Measurements from ENCODE around the gene FBXO2.

FBXO2 gene

GRCh38 chr1:11681071-11681771 lies 27.0 kb upstream of the FBXO2 start, which contains the start of gene MAD2L2:
MAD2L2 (minus strand) TSS chr1:11681148; CDS start chr1:11680601, 547 bp downstream.
- TF ChIP-seq, protein P1, sequence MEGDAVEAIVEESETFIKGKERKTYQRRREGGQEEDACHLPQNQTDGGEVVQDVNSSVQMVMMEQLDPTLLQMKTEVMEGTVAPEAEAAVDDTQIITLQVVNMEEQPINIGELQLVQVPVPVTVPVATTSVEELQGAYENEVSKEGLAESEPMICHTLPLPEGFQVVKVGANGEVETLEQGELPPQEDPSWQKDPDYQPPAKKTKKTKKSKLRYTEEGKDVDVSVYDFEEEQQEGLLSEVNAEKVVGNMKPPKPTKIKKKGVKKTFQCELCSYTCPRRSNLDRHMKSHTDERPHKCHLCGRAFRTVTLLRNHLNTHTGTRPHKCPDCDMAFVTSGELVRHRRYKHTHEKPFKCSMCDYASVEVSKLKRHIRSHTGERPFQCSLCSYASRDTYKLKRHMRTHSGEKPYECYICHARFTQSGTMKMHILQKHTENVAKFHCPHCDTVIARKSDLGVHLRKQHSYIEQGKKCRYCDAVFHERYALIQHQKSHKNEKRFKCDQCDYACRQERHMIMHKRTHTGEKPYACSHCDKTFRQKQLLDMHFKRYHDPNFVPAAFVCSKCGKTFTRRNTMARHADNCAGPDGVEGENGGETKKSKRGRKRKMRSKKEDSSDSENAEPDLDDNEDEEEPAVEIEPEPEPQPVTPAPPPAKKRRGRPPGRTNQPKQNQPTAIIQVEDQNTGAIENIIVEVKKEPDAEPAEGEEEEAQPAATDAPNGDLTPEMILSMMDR (IDR thresholded peaks at IDR 0.05; ENCODE audit: low read depth, low read length) = no peak
- peak within 1 kb of the TSS; percentile 91 for H3K4me3 ChIP-seq (ENCODE audit: low read depth, low read length)

DNA sequence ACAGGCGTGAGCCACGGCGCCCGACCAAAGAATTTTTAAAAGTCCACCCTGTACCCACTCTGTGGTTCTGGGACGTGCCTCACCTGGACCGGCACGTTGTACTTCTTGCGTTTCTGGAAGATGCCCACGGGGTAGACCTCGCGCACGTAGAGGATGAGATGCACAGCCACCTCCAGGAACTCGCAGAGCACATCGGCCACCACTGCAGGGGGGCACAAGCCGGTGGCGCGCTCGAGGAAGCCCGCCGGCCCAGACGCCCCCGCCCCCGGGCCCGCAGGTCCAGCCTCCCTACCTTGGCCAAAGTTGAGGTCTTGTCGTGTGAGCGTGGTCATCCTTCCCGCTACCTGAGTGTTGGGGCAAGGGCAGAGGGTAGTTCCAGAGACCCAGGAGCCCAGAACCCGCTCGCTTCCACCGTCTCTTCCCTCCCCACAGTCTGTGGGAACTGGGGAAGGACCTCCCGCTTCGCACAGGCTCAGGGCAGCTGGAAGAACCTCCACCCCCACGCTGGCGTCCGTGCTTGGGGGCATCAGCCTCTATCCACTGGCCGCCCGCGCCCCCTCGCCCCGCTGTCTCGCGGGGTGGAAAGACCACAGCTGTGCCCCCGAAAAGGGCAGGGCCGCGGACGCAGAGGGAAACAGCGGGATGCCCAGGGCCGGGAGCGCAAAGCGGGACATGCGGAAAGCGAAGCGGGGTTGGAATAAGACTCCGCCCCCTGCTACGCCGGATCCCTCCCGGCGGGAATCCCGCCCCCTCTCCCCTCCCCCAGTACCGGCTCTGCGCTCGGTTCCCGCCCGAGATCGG lies 26.2 kb upstream of the FBXO2 start:
- H3K4me3 ChIP-seq (ENCODE audit: low read depth, low read length) = peak overlapping the region; percentile 91
- TF ChIP-seq, protein P1 (IDR thresholded peaks at IDR 0.05; ENCODE audit: low read depth, low read length) = no peak

GRCh38 chr1:11678442-11678841 lies 24.2 kb upstream of the FBXO2 start:
- TF ChIP-seq, protein P1 (IDR thresholded peaks at IDR 0.05; ENCODE audit: low read depth, low read length) = no peak
- H3K4me3 ChIP-seq (ENCODE audit: low read depth, low read length) = no peak overlapping the region

DNA sequence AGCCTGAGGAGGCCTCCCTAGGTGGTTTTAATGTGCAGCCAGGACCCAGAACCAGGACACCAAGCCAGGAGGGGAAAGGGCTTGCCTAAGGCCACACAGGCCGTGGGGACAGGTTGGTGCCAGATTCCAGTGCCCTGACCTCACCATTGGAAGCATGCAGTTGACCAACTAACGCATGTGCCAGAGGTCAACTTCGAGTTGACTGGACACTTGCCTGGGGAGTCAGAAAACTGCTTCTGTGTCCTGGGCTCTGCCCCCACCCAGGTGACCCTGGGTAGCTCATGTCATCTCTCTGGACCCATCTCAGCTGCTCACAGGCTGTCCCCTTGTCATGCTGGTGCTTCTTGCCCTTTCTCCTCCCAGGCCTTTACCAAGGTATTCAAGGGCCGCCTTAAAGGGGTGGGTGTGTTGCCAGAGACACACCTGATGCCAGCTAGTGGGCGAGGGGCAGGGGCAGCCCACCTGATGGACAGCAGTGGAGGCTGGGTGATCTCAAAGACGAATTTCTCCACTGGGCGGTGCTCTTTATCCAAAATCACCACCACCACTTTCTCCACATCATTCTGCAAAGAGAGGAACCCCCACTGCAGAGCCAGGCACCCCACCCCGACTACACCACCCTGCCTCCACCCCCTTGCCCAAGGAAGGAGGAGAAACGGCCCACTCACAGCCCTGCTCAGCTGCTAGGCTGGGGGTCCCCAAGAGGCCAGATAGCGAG lies 22.3 kb upstream of the FBXO2 start:
- no peak overlapping the region for H3K4me3 ChIP-seq (ENCODE audit: low read depth, low read length)
- TF ChIP-seq, protein P1 (IDR thresholded peaks at IDR 0.05; ENCODE audit: low read depth, low read length) = no peak

DNA sequence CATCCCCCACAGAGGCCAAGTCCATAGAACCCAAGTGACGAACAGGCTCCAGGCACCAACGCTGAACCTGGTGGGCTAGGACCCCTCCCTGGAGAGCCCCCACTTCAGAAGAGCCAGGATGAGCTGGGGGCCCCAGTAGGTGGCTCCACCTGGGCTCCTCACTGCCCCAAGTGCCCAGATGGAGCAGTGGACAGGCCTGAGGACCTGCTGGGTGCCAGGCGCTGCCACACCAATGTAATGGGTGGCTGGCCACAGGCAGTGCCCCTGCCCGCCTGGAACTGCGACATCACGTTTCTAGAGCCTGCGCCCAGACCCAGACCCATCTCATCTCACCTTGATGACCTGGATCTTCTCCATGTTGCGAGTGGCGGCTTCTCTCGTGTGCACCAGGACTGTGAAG lies 21.1 kb upstream of the FBXO2 start:
- H3K4me3 ChIP-seq (ENCODE audit: low read depth, low read length) = no peak overlapping the region
- TF ChIP-seq, protein P1 (IDR thresholded peaks at IDR 0.05; ENCODE audit: low read depth, low read length) = no peak

DNA sequence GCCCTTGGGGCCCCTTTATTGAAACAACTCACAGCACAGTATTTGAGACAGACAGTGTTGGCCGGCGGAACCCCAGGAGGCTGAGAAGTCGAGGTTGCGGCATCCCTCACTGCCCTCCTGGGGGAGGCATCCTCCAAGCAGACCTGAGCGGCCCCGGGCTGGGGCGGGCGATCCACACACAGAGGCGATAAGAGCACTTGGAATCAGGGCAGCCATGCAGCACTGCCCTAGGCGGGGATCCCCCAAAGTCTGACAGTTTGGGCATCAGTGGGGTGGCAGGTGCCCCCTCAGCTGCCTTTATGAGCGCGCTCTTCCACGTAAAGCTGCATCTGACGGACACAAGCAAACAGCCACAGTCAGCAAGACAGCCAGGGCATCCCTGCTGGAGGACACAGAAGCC lies 20.3 kb upstream of the FBXO2 start:
- TF ChIP-seq, protein P1 (IDR thresholded peaks at IDR 0.05; ENCODE audit: low read depth, low read length) = no peak
- H3K4me3 ChIP-seq (ENCODE audit: low read depth, low read length) = no peak overlapping the region

All from WI38 (cell line).